ENCODE results near the gene SCUBE3. TPM values are rescaled to one million over a fixed set of nuclear protein-coding genes. Genes with fewer than 3 reads are reported as not detected.

SCUBE3 gene
- total and polyA plus RNA-seq, 9 donors: 0.40 to 3.2 (median 1.3) TPM

DNA sequence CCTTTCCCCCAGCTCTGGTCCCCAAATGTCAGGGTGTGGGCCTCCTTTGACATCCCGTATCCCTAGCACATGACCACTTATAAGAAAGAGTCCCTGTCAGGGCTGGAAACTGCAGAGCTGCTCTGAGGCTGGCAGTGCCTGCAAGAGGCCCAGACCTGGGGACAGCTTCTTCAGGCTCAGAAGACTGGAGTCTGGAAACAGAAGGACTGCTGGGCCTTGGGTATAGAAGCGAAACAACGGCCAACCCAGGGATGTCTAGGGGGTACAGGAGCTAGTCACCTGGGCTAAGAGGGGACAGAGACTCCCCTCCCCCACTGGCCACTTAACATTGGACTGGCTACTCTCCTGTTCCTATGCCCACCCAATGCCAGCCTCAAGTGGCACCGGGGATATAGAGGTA, 4.7 kb downstream of the SCUBE3 start:
- H3K27me3 ChIP-seq (ENCODE audit: control insufficient read depth, insufficient read depth, low read length): peaks cover 46% of the 10 kb centered on the region
- no peak for DNase-seq
- no peaks in the 10 kb centered on the region for H3K9me3 ChIP-seq (replicated peaks; ENCODE audit: control insufficient read depth, low read depth, low read length)
- WGBS (ENCODE audit: insufficient coverage): no CpG with 5 or more reads among the region's 4 CpGs
- peaks cover 31% of the 10 kb centered on the region for H3K4me1 ChIP-seq (ENCODE audit: control insufficient read depth, insufficient read depth, low read length)
- no peak overlapping the region for H3K4me3 ChIP-seq (ENCODE audit: low read length)
- no peaks in the 10 kb centered on the region for H3K36me3 ChIP-seq (ENCODE audit: control insufficient read depth, insufficient read depth, low read length)
- no peak overlapping the region for H3K27ac ChIP-seq (ENCODE audit: low read length)

DNA sequence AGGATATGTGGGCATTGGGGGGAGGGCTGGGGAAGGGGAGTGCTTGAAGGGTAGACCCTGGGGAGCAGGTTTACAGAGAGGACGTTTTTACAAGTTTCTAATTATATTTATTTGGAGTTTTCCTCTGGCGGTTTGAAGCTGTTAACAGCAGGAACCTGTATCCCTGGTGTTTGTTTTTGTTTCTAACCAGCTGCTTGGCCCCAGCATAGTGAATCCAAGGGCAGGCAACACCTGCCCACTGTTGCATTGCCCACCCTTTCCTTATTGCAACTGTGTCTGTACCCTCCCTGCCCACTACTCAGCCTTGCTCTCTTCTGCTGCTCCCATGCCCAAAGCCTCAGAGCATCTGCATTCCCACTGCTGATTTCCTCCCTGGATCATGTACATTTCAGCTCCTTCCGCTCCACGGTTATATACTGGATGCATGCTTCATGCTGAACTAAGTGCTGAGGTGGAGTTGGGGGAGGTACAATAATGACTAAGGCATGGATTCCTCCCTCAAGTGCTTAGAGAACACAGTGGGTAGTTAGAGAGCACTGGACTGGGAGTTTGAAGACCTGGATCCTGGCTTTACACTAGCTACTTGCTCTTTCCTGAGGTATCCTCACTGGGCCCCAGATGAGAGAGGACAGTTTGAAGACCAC, 6.0 kb downstream of the SCUBE3 start:
- no peak for DNase-seq
- no peak overlapping the region for H3K4me3 ChIP-seq (ENCODE audit: low read length)
- H3K27me3 ChIP-seq (ENCODE audit: control insufficient read depth, insufficient read depth, low read length): peaks cover 34% of the 10 kb centered on the region
- WGBS (ENCODE audit: insufficient coverage): 24% methylated on average over 2 of the region's 4 CpGs
- H3K36me3 ChIP-seq (ENCODE audit: control insufficient read depth, insufficient read depth, low read length): peaks cover 3% of the 10 kb centered on the region
- H3K9me3 ChIP-seq (replicated peaks; ENCODE audit: control insufficient read depth, low read depth, low read length): no peaks in the 10 kb centered on the region
- no peak overlapping the region for H3K27ac ChIP-seq (ENCODE audit: low read length)
- H3K4me1 ChIP-seq (ENCODE audit: control insufficient read depth, insufficient read depth, low read length): peaks cover 24% of the 10 kb centered on the region

DNA sequence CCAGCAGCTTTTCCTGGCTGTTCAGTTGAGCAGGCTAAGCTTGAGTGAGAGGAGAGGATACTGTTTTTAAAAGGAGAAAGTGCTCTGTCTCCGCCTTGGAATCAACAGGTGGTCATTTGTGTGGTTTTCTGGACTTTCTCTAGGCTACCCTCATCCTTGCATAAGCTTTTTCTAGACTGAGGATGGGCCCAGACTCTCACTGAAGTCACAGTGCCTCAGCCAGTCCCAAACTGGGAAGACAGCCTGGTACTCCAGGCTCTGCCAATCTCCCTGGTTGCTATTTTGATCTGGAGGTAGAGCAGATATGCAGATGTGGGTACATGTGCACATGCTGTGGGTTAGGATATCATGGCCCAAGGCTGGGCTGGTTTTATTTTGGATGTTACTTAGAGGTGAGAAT, 7.0 kb downstream of the SCUBE3 start:
- Histone ChIP-seq H3K36me3 (ENCODE audit: control insufficient read depth, insufficient read depth, low read length) (peaks cover 5% of the 10 kb centered on the region), H3K27ac (ENCODE audit: low read length) (no peak overlapping the region), H3K4me3 (ENCODE audit: low read length) (no peak overlapping the region), H3K9me3 (replicated peaks; ENCODE audit: control insufficient read depth, low read depth, low read length) (no peaks in the 10 kb centered on the region), H3K4me1 (ENCODE audit: control insufficient read depth, insufficient read depth, low read length) (peaks cover 19% of the 10 kb centered on the region), H3K27me3 (ENCODE audit: control insufficient read depth, insufficient read depth, low read length) (peaks cover 25% of the 10 kb centered on the region)
- no CpG with 5 or more reads among the region's 1 CpG for WGBS (ENCODE audit: insufficient coverage)
- DNase-seq: no peak

DNA sequence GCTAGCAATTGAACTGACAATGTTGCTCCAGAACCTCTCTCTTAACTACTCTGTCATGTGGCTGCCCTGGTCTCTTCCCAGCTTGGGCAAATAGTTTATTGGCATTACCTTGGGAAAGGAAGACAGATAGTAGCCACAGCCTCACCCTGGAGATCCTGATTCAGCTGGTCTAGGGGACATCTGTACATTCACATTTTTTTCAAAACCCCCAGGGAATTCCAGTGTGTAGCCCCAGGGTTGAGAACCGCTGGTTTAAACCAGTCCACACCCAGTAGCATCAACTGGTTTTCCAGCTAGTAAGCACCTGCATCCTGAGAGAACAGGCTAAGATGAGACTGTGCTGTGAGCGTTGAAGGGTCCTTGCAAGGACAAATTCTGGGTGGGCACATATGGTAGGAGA, 9.6 kb downstream of the SCUBE3 start:
- DNase-seq: no peak

DNA sequence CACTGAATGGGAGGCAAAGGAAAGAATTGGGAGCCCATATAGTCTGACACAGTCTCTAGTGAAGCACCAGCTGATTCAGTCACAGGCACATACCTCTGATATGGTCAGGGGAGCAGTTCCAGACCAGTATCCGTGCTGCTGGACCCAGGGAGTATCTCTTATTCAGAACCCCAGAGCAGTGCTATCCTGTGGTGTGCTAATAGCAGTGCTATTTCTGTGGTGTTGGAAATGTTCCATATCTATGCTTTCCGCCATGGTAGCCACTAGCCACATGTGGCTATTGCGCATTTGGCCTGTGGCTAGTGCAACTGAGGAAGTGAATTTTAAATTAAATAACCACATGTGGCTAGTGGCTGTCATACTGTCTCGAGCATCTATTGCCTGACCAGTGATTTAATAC, 11.0 kb downstream of the SCUBE3 start:
- no peak overlapping the region for H3K27ac ChIP-seq (ENCODE audit: low read length)
- H3K4me1 ChIP-seq (ENCODE audit: control insufficient read depth, insufficient read depth, low read length): no peaks in the 10 kb centered on the region
- H3K9me3 ChIP-seq (replicated peaks; ENCODE audit: control insufficient read depth, low read depth, low read length): no peaks in the 10 kb centered on the region
- DNase-seq: no peak
- H3K36me3 ChIP-seq (ENCODE audit: control insufficient read depth, insufficient read depth, low read length): peaks cover 5% of the 10 kb centered on the region
- H3K4me3 ChIP-seq (ENCODE audit: low read length): no peak overlapping the region
- peaks cover 3% of the 10 kb centered on the region for H3K27me3 ChIP-seq (ENCODE audit: control insufficient read depth, insufficient read depth, low read length)
- 73% methylated on average over 1 of the region's 4 CpGs for WGBS (ENCODE audit: insufficient coverage)

More for the DNA sequence above, 9.6 kb downstream of the SCUBE3 start:
- Histone ChIP-seq H3K9me3 (replicated peaks; ENCODE audit: control insufficient read depth, low read depth, low read length) (no peaks in the 10 kb centered on the region), H3K4me1 (ENCODE audit: control insufficient read depth, insufficient read depth, low read length) (peaks cover 4% of the 10 kb centered on the region), H3K27ac (ENCODE audit: low read length) (no peak overlapping the region), H3K36me3 (ENCODE audit: control insufficient read depth, insufficient read depth, low read length) (peaks cover 5% of the 10 kb centered on the region), H3K27me3 (ENCODE audit: control insufficient read depth, insufficient read depth, low read length) (peaks cover 3% of the 10 kb centered on the region), H3K4me3 (ENCODE audit: low read length) (no peak overlapping the region)
- WGBS (ENCODE audit: insufficient coverage): 100% methylated on average over 2 of the region's 2 CpGs

DNA sequence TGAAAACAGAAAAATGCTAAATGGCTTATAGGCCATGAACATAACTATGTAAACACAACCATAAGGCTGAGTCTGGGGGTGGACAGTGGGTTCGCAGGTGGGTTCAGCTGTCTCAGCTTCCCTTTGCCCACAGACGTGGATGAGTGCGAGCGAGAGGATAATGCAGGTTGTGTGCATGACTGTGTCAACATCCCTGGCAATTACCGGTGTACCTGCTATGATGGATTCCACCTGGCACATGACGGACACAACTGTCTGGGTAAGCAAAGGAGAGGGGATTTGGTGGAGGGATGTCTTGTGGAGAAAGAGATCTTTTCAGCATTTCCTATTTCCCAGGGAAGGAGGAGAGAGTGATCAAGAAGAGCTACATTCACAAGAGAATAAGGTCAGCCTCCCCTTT, 14.7 kb downstream of the SCUBE3 start:
- H3K9me3 ChIP-seq (replicated peaks; ENCODE audit: control insufficient read depth, low read depth, low read length): no peaks in the 10 kb centered on the region
- H3K27me3 ChIP-seq (ENCODE audit: control insufficient read depth, insufficient read depth, low read length): no peaks in the 10 kb centered on the region
- no peak overlapping the region for H3K27ac ChIP-seq (ENCODE audit: low read length)
- H3K4me1 ChIP-seq (ENCODE audit: control insufficient read depth, insufficient read depth, low read length): no peaks in the 10 kb centered on the region
- DNase-seq: no peak
- no peak overlapping the region for H3K4me3 ChIP-seq (ENCODE audit: low read length)
- WGBS (ENCODE audit: insufficient coverage): 82% methylated on average over 5 of the region's 6 CpGs
- peaks cover 5% of the 10 kb centered on the region for H3K36me3 ChIP-seq (ENCODE audit: control insufficient read depth, insufficient read depth, low read length)

DNA sequence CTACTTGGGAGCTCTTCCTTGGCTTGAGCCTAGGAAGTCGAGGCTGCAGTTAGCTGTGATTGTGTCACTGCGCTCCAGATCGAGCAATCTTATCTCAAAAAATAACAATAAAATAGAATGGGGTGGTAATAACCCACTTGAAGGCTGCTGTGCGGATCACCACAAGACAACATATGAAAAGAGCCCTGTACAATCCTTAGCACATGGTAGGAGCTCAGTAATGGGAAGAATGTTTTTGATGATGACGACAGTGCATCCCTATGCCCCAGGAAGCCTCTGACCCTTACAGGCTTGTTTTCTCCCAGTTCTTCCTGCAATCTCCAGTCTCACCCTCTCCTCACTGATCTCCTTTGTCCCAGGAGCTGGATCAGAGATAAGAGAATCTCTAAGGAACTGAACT, 15.5 kb downstream of the SCUBE3 start:
- no CpG with 5 or more reads among the region's 5 CpGs for WGBS (ENCODE audit: insufficient coverage)
- no peaks in the 10 kb centered on the region for H3K27me3 ChIP-seq (ENCODE audit: control insufficient read depth, insufficient read depth, low read length)
- no peak for DNase-seq
- peaks cover 5% of the 10 kb centered on the region for H3K36me3 ChIP-seq (ENCODE audit: control insufficient read depth, insufficient read depth, low read length)
- no peaks in the 10 kb centered on the region for H3K4me1 ChIP-seq (ENCODE audit: control insufficient read depth, insufficient read depth, low read length)
- no peak overlapping the region for H3K27ac ChIP-seq (ENCODE audit: low read length)
- no peak overlapping the region for H3K4me3 ChIP-seq (ENCODE audit: low read length)
- H3K9me3 ChIP-seq (replicated peaks; ENCODE audit: control insufficient read depth, low read depth, low read length): no peaks in the 10 kb centered on the region

DNA sequence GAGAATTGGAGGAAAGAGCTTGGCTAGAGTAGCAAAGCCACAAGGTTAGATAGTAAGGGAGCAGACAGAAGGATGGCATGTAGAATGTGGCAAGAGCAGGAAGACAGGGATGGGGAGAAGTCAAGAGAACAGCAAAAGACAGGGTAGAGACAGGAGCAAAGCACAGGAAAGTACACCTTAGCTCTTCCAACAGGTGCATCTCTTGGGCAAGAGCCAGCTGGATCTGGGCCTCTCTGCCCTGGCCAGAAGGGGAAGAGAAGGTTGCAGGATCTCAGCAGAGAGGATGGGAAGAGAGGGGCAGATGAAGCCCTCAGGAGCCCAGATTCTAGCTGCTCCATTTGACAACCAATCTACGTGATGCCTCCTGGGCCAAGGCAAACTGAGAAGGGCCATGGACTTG, 16.7 kb downstream of the SCUBE3 start:
- Histone ChIP-seq H3K27ac (ENCODE audit: low read length) (no peak overlapping the region), H3K27me3 (ENCODE audit: control insufficient read depth, insufficient read depth, low read length) (no peaks in the 10 kb centered on the region), H3K4me1 (ENCODE audit: control insufficient read depth, insufficient read depth, low read length) (no peaks in the 10 kb centered on the region), H3K9me3 (replicated peaks; ENCODE audit: control insufficient read depth, low read depth, low read length) (no peaks in the 10 kb centered on the region), H3K36me3 (ENCODE audit: control insufficient read depth, insufficient read depth, low read length) (peaks cover 3% of the 10 kb centered on the region), H3K4me3 (ENCODE audit: low read length) (no peak overlapping the region)
- DNase-seq: no peak
- 80% methylated on average over 1 of the region's 1 CpG for WGBS (ENCODE audit: insufficient coverage)

DNA sequence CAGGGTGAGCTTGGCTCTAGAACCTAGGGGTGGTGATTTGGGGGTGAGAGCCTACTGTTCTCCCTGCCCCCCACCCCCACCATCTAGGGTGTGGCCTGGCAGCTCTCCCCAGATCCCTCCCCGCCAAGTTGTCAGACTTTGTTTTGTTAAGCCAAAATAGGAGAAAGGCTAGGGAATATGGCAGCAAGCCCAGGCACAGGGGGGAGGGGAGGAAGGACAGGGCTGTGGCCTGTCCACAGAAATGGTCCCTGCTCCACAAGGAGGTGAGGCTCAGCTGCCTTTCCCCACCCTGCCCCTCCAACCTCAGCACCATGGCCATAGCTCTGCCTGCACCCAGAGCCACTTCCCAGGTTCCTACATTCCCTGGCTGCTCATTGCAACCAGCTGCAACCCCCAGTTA, 17.2 kb downstream of the SCUBE3 start:
- no peak for DNase-seq
- H3K27me3 ChIP-seq (ENCODE audit: control insufficient read depth, insufficient read depth, low read length): no peaks in the 10 kb centered on the region
- no CpG with 5 or more reads among the region's 1 CpG for WGBS (ENCODE audit: insufficient coverage)
- no peak overlapping the region for H3K27ac ChIP-seq (ENCODE audit: low read length)
- H3K9me3 ChIP-seq (replicated peaks; ENCODE audit: control insufficient read depth, low read depth, low read length): no peaks in the 10 kb centered on the region
- no peak overlapping the region for H3K4me3 ChIP-seq (ENCODE audit: low read length)
- peaks cover 3% of the 10 kb centered on the region for H3K36me3 ChIP-seq (ENCODE audit: control insufficient read depth, insufficient read depth, low read length)
- H3K4me1 ChIP-seq (ENCODE audit: control insufficient read depth, insufficient read depth, low read length): no peaks in the 10 kb centered on the region

DNA sequence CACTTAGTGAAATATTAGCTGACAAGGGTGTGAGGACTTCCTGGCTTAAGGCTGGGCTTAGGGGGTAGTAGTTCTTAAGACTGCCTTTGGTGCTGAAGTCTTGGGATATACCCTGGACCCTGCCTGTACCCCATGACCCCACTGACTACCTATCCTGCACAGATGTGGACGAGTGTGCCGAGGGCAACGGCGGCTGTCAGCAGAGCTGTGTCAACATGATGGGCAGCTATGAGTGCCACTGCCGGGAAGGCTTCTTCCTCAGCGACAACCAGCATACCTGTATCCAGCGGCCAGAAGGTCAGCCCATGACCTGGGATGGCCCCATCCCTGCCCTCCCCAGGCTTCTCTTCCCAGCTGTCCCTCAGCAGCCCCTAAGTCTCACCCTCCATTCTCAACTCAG, 17.8 kb downstream of the SCUBE3 start:
- H3K9me3 ChIP-seq (replicated peaks; ENCODE audit: control insufficient read depth, low read depth, low read length): no peaks in the 10 kb centered on the region
- H3K4me1 ChIP-seq (ENCODE audit: control insufficient read depth, insufficient read depth, low read length): no peaks in the 10 kb centered on the region
- DNase-seq: no peak
- WGBS (ENCODE audit: insufficient coverage): 88% methylated on average over 7 of the region's 7 CpGs
- no peak overlapping the region for H3K27ac ChIP-seq (ENCODE audit: low read length)
- no peak overlapping the region for H3K4me3 ChIP-seq (ENCODE audit: low read length)
- no peaks in the 10 kb centered on the region for H3K27me3 ChIP-seq (ENCODE audit: control insufficient read depth, insufficient read depth, low read length)
- peaks cover 3% of the 10 kb centered on the region for H3K36me3 ChIP-seq (ENCODE audit: control insufficient read depth, insufficient read depth, low read length)

DNA sequence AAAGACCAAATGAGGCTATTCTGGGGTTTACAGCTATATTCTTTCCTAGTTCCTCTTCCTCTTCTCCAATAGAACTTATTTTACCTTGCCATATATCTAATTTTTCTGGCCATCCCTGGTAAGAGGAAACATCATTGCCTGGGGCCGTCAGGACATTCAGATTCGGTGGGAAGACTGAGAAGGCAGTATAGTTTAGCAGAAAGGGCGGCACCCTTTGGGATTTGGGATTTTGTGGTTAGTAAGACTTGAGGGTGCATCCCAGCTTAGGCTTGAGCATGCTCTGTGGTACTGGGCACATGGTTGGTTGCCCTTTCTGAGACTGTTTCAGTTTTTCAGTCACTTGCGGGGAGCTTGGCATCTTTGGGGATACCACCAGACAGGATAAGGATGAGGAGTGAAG, 21.1 kb downstream of the SCUBE3 start:
- H3K4me1 ChIP-seq (ENCODE audit: control insufficient read depth, insufficient read depth, low read length): peaks cover 15% of the 10 kb centered on the region
- no peaks in the 10 kb centered on the region for H3K27me3 ChIP-seq (ENCODE audit: control insufficient read depth, insufficient read depth, low read length)
- WGBS (ENCODE audit: insufficient coverage): 79% methylated on average over 3 of the region's 4 CpGs
- no peak overlapping the region for H3K27ac ChIP-seq (ENCODE audit: low read length)
- peaks cover 9% of the 10 kb centered on the region for H3K36me3 ChIP-seq (ENCODE audit: control insufficient read depth, insufficient read depth, low read length)
- DNase-seq: no peak
- no peak overlapping the region for H3K4me3 ChIP-seq (ENCODE audit: low read length)
- H3K9me3 ChIP-seq (replicated peaks; ENCODE audit: control insufficient read depth, low read depth, low read length): no peaks in the 10 kb centered on the region
